ENCODE data around the gene CD209. TPM values are rescaled to one million over a fixed set of nuclear protein-coding genes. Genes with fewer than 3 reads are reported as not detected.

CD209 gene
- polyA plus RNA-seq, 3 donors, result 1.1 to 2.1 (median 1.8) TPM

DNA sequence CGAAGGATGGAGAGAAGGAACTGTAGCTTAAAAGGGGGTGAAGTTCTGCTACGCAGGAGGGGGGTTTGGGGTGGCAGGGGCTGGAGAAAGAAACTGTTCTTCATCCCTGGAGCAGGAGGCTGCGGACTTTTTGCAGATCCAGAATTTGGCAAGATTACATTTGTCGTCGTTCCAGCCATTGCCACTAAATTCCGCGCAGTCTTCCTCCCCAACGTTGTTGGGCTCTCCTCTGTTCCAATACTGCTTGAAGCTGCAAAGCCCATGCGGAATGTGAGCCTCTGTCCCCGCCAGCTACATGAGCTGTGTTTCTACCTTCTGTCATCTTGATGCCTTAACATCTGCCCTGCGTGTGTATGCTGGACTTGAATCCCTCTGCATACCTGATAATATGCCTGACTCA is 4.3 kb downstream of the CD209 start:
- H2AFZ ChIP-seq (ENCODE audit: insufficient read depth, low read depth, low read length, poor library complexity, severe bottlenecking), result no peak overlapping the region
- no peak overlapping the region for H3K9ac ChIP-seq (ENCODE audit: insufficient read depth, low read length, poor library complexity, severe bottlenecking)
- no peaks in the 10 kb centered on the region for H3K79me2 ChIP-seq (ENCODE audit: insufficient read depth, low read length)
- no peaks in the 10 kb centered on the region for H3K36me3 ChIP-seq (replicated peaks in 1 of 2; ENCODE audit: control insufficient read depth in 1 of 2, insufficient read depth in 2 of 2, low read length in 2 of 2)
- H3K27me3 Mint-ChIP-seq (ENCODE audit: low read depth in 3 of 3), result peaks cover 0 to 16% (median 6%) of the 10 kb centered on the region in 3 donors
- TF ChIP-seq, protein P1, sequence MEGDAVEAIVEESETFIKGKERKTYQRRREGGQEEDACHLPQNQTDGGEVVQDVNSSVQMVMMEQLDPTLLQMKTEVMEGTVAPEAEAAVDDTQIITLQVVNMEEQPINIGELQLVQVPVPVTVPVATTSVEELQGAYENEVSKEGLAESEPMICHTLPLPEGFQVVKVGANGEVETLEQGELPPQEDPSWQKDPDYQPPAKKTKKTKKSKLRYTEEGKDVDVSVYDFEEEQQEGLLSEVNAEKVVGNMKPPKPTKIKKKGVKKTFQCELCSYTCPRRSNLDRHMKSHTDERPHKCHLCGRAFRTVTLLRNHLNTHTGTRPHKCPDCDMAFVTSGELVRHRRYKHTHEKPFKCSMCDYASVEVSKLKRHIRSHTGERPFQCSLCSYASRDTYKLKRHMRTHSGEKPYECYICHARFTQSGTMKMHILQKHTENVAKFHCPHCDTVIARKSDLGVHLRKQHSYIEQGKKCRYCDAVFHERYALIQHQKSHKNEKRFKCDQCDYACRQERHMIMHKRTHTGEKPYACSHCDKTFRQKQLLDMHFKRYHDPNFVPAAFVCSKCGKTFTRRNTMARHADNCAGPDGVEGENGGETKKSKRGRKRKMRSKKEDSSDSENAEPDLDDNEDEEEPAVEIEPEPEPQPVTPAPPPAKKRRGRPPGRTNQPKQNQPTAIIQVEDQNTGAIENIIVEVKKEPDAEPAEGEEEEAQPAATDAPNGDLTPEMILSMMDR (IDR thresholded peaks at IDR 0.05), result no peak
- H3K9me3 ChIP-seq (replicated peaks in 1 of 2; ENCODE audit: control insufficient read depth in 1 of 2, insufficient read depth in 1 of 2, low read length in 2 of 2), result no peaks in the 10 kb centered on the region
- no peaks in the 10 kb centered on the region for H3K27me3 ChIP-seq (ENCODE audit: control insufficient read depth in 2 of 2, insufficient read depth in 2 of 2, low read length in 2 of 2)
- no peaks in the 10 kb centered on the region for H4K20me1 ChIP-seq (ENCODE audit: insufficient read depth, low read length)
- H3K4me3 Mint-ChIP-seq, result no peak overlapping the region
- DNase-seq, result no peak
- 92% methylated on average over 11 of the region's 11 CpGs for WGBS (ENCODE audit: insufficient coverage)
- H3K27ac Mint-ChIP-seq, result no peak overlapping the region
- H3K4me1 ChIP-seq (ENCODE audit: control insufficient read depth in 1 of 2, insufficient read depth in 2 of 2, low read length in 2 of 2), result peaks cover 37 to 38% of the 10 kb centered on the region in 2 donors
- peaks cover 43% of the 10 kb centered on the region for H3K4me1 Mint-ChIP-seq
- H3K36me3 Mint-ChIP-seq, result peaks cover 2% of the 10 kb centered on the region in 2 donors
- intact Hi-C loops (cut with micrococcal nuclease), result loop anchor here in 1 of 2 donors (5.0 kb wide), 1 partner anchor 46 kb away; no protein-coding TSS in a partner anchor
- H3K27ac ChIP-seq (ENCODE audit: low read depth in 1 of 2, low read length in 2 of 2), result no peak overlapping the region
- no peak overlapping the region for H3K4me2 ChIP-seq (replicated peaks; ENCODE audit: extremely low read depth, low read length, poor library complexity, severe bottlenecking)
- peaks cover 0 to 3% (median 1%) of the 10 kb centered on the region in 7 donors for H3K9me3 Mint-ChIP-seq
- no peak overlapping the region for H3K4me3 ChIP-seq (replicated peaks in 1 of 3; ENCODE audit: low read depth in 2 of 3, low read length in 3 of 3)

DNA sequence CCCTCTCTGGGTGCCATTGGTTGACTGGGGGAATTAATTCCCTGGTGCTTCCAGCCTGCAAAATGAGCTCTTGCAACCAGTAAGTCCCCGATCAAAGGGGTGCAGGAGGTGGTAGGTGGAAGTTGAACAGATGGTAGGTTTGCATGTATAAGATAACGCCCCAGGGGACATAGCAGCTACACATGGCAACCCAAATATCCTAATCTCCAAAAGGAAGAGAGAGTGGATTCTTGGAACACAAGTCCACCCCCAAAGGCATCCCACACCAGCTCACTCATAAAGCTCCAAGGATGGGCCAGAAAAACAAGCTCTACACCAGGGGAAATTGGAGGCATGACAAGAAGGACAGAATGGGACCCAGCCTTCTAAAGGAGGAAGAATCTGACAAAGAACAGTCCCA is 4.8 kb downstream of the CD209 start:
- no peak overlapping the region for H3K9ac ChIP-seq (ENCODE audit: insufficient read depth, low read length, poor library complexity, severe bottlenecking)
- TF ChIP-seq, protein P1 (IDR thresholded peaks at IDR 0.05), result no peak

More for the DNA sequence above, 4.8 kb downstream of the CD209 start:
- WGBS (ENCODE audit: insufficient coverage), result no CpG with 5 or more reads among the region's 2 CpGs
- no peak overlapping the region for H3K4me3 Mint-ChIP-seq
- intact Hi-C loops (cut with micrococcal nuclease), result loop anchor here in 1 of 2 donors (5.0 kb wide), 1 partner anchor 45 kb away; no protein-coding TSS in a partner anchor
- Histone ChIP-seq H3K27ac (ENCODE audit: low read depth in 1 of 2, low read length in 2 of 2) (no peak overlapping the region), H3K4me1 (ENCODE audit: control insufficient read depth in 1 of 2, insufficient read depth in 2 of 2, low read length in 2 of 2) (peaks cover 33 to 34% of the 10 kb centered on the region in 2 donors), H3K4me3 (replicated peaks in 1 of 3; ENCODE audit: low read depth in 2 of 3, low read length in 3 of 3) (no peak overlapping the region), H3K9me3 (replicated peaks in 1 of 2; ENCODE audit: control insufficient read depth in 1 of 2, insufficient read depth in 1 of 2, low read length in 2 of 2) (no peaks in the 10 kb centered on the region), H3K27me3 (ENCODE audit: control insufficient read depth in 2 of 2, insufficient read depth in 2 of 2, low read length in 2 of 2) (no peaks in the 10 kb centered on the region), H3K4me2 (replicated peaks; ENCODE audit: extremely low read depth, low read length, poor library complexity, severe bottlenecking) (no peak overlapping the region), H4K20me1 (ENCODE audit: insufficient read depth, low read length) (no peaks in the 10 kb centered on the region), H3K36me3 (replicated peaks in 1 of 2; ENCODE audit: control insufficient read depth in 1 of 2, insufficient read depth in 2 of 2, low read length in 2 of 2) (no peaks in the 10 kb centered on the region), H2AFZ (ENCODE audit: insufficient read depth, low read depth, low read length, poor library complexity, severe bottlenecking) (no peak overlapping the region), H3K79me2 (ENCODE audit: insufficient read depth, low read length) (no peaks in the 10 kb centered on the region)
- H3K36me3 Mint-ChIP-seq, result peaks cover 0 to 2% of the 10 kb centered on the region in 2 donors
- H3K27me3 Mint-ChIP-seq (ENCODE audit: low read depth in 3 of 3), result peaks cover 0 to 16% (median 6%) of the 10 kb centered on the region in 3 donors
- H3K4me1 Mint-ChIP-seq, result peaks cover 41% of the 10 kb centered on the region
- H3K9me3 Mint-ChIP-seq, result peaks cover 0 to 3% (median 0%) of the 10 kb centered on the region in 7 donors
- H3K27ac Mint-ChIP-seq, result peak overlapping the region in 1 of 7 donors; percentile 46
- DNase-seq, result no peak

All from CD14-positive monocyte (primary cell).